K562 (cell line): ENCODE data around the gene RAB6B. TPM values are rescaled to one million over a fixed set of nuclear protein-coding genes. Genes with fewer than 3 reads are reported as not detected.

Experiments
- ATAC-seq: fragments of 200-7000 bp; cut with Tn5 transposase; 3 replicates; pipeline ENCODE4 v1.9.1; 2020; ENCODE audit warnings: moderate library complexity
- BruUV-seq: library from RNA; stranded (reverse); fragments of 400-500 nt; replicated peaks from 2 replicates; lab custom pipeline; 2021; lab: Mats Ljungman, UMichigan
- CTCF ChIA-PET: fragments of 300-600 bp; formaldehyde crosslinking; extraction: SDS; loops from one replicate; lab custom pipeline; 2021; ENCODE audit warnings: low intra/inter-chr PET ratio; lab: Yijun Ruan, JAX
- POLR2A ChIA-PET: fragments of 300-600, 350-650 bp; sonication (Branson Sonifier 250); formaldehyde crosslinking; extraction: SDS; loops from one replicate; lab custom pipeline; 2021; ENCODE audit warnings: antibody characterized with exemption, inconsistent platforms; lab: Yijun Ruan, JAX
- DNase-seq, 4 experiments: peaks; one replicate each; pipeline versions ENCODE4 v3.0.0 to v3.0.0-alpha.2; 2011 to 2018; ENCODE audit warnings: low spot score in 3 of 4, mixed read lengths in 3 of 4; ENCODE audit errors: extremely low read depth in 1 of 4
- FAIRE-seq: peaks from 2 replicates; lab custom pipeline; 2011; peaks lifted over from hg19 to GRCh38; lab: Jason Lieb, UNC
- H2AFZ ChIP-seq: 2 replicates; pipeline ENCODE4 v1.6.0; 2011; ENCODE audit warnings: low read depth, low read length, control low read depth, inconsistent platforms
- H3K27ac ChIP-seq: fragments of 200-600 bp; 3 replicates; pipeline ENCODE4 v1.8.0; 2011; ENCODE audit warnings: low read depth, mild to moderate bottlenecking, control low read depth, inconsistent platforms, low read length, moderate library complexity, mixed read lengths; ENCODE audit errors: extremely low read depth
- H3K27me3 ChIP-seq, 2 experiments: fragments of 300-600 bp in 1 of 2; 2 replicates in 1 of 2; 3 replicates in 1 of 2; pipeline versions ENCODE4 v1.6.0 to v1.8.0; 2011; ENCODE audit warnings: inconsistent platforms in 2 of 2, low read length in 2 of 2, mild to moderate bottlenecking in 1 of 2, mixed read lengths in 1 of 2, moderate library complexity in 1 of 2; ENCODE audit not compliant: control insufficient read depth in 2 of 2, insufficient read depth in 2 of 2
- H3K36me3 ChIP-seq: fragments of 300-600 bp; 3 replicates; pipeline ENCODE4 v1.8.0; 2011; ENCODE audit warnings: mild to moderate bottlenecking, low read length, inconsistent platforms; ENCODE audit not compliant: control insufficient read depth, insufficient read depth
- H3K4me1 ChIP-seq, 2 experiments: fragments of 200-600 bp in 1 of 2; replicated peaks in 1 of 2; 2 replicates in 1 of 2; 3 replicates in 1 of 2; pipeline versions ENCODE4 v1.5.1 to v1.8.0; 2011; ENCODE audit warnings: inconsistent platforms in 2 of 2, low read length in 2 of 2, mild to moderate bottlenecking in 1 of 2, mixed read lengths in 1 of 2, moderate library complexity in 1 of 2; ENCODE audit not compliant: control insufficient read depth in 2 of 2, insufficient read depth in 2 of 2
- H3K4me2 ChIP-seq: 2 replicates; pipeline ENCODE4 v1.6.1; 2011; ENCODE audit warnings: low read length, control low read depth, inconsistent platforms, mixed read lengths; ENCODE audit not compliant: insufficient read depth
- H3K4me3 ChIP-seq: fragments of 200-600 bp; sonication (generic), shearing (Covaris generic); 2 replicates; pipeline ENCODE4 v1.5.1; 2016; ENCODE audit warnings: control low read depth, inconsistent platforms
- H3K79me2 ChIP-seq: fragments of 200-600 bp; 3 replicates; pipeline ENCODE4 v1.8.0; 2011; ENCODE audit warnings: low read length, inconsistent platforms; ENCODE audit not compliant: control insufficient read depth, insufficient read depth
- H3K9ac ChIP-seq, 2 experiments: 2 replicates each; pipeline versions ENCODE4 v1.6.0 to v1.6.1; 2011; ENCODE audit warnings: low read depth in 2 of 2, low read length in 2 of 2, control low read depth in 1 of 2, inconsistent platforms in 1 of 2, mild to moderate bottlenecking in 1 of 2, mixed read lengths in 1 of 2; ENCODE audit not compliant: insufficient read depth in 1 of 2
- H3K9me1 ChIP-seq: one replicate; pipeline ENCODE4 v1.6.0; 2011; ENCODE audit warnings: inconsistent platforms, mild to moderate bottlenecking, low read length, moderate library complexity; ENCODE audit not compliant: control insufficient read depth, insufficient read depth
- H3K9me3 ChIP-seq: replicated peaks from 2 replicates; pipeline ENCODE4 v1.5.1; 2011; ENCODE audit warnings: low read depth, low read length, inconsistent platforms; ENCODE audit not compliant: control insufficient read depth, insufficient read depth
- H4K20me1 ChIP-seq: replicated peaks from 2 replicates; pipeline ENCODE4 v1.6.1; 2011; ENCODE audit warnings: low read length, inconsistent platforms, mixed read lengths; ENCODE audit not compliant: control insufficient read depth, insufficient read depth
- GABPB2 ChIP-seq: fragments of 250-450 bp; sonication (Bioruptor Pico); conservative IDR thresholded peaks from 2 replicates; pipeline ENCODE4 v1.5.1; 2021; ENCODE audit warnings: mild to moderate bottlenecking
- SIN3B ChIP-seq: fragments of 450-650 bp; IDR thresholded peaks from 2 replicates; pipeline ENCODE4 v1.6.1; 2017; ENCODE audit warnings: low read depth, mild to moderate bottlenecking, moderate library complexity
- ZFX ChIP-seq: sonication (generic); formaldehyde crosslinking; IDR thresholded peaks from 2 replicates; pipeline ENCODE4 v1.8.0; 2022; ENCODE audit warnings: mild to moderate bottlenecking, missing genetic modification reagents, moderate library complexity
- ZNF133 ChIP-seq: fragments of 250-450 bp; sonication (Bioruptor Pico); IDR thresholded peaks from 2 replicates; pipeline ENCODE4 v1.4.0; 2020; ENCODE audit warnings: mild to moderate bottlenecking
- WGBS: fragments of 100-300 bp; shearing (Covaris generic); methylation state at CpG from one replicate; pipeline ENCODE4 v1.1.6; 2016; ENCODE audit warnings: low coverage, mixed read lengths; ENCODE audit not compliant: insufficient coverage; ENCODE audit errors: missing lambda C conversion rate; 5-methylcytosine and 5-hydroxymethylcytosine counted together
- in situ Hi-C: fragments of 300-500 bp; cut with MboI; formaldehyde crosslinking; loops from 4 replicates; pipeline ENCODE4 v1.15.0; 2018; ENCODE audit warnings: inconsistent platforms, mixed read lengths
- intact Hi-C: fragments of 100-400 bp; cut with micrococcal nuclease; formaldehyde crosslinking; loops from 2 replicates; pipeline ENCODE4 v1.14.2; 2022
- polyA plus RNA-seq, 8 experiments: library from polyadenylated mRNA; depleted of rRNA in 4 of 8; stranded (reverse) in 5 of 8; unstranded in 3 of 8; fragments of >200 nt; fragmentation: Nextera tagmentation in 2 of 8; fragmentation: Illumina TruSeq in 1 of 8; extraction: Ambion mirVana in 2 of 8; extraction: Trizol in 1 of 8; gene quantifications; 2 replicates each; pipeline versions ENCODE4 v1.2.1 to v1.2.3, GENCODE V29; 2011 to 2014; ENCODE audit warnings: inconsistent platforms in 1 of 8, missing spikeins in 1 of 8
- total RNA-seq, 7 experiments: library from RNA; depleted of rRNA in 6 of 7; stranded (reverse); fragments of >200 nt in 6 of 7; fragmentation: Illumina TruSeq in 2 of 7; extraction: Trizol in 2 of 7; gene quantifications; 2 replicates each; pipeline versions ENCODE4 v1.2.1 to v1.2.3, GENCODE V29; 2011 to 2021; ENCODE audit warnings: low replicate concordance in 1 of 7

RAB6B gene
- total and polyA plus RNA-seq, 9 of the 15 experiments (the other 6 are each of a cell fraction or from before 2014, with no cell fraction given): 0.60 to 18.1 (median 1.5) TPM

DNA sequence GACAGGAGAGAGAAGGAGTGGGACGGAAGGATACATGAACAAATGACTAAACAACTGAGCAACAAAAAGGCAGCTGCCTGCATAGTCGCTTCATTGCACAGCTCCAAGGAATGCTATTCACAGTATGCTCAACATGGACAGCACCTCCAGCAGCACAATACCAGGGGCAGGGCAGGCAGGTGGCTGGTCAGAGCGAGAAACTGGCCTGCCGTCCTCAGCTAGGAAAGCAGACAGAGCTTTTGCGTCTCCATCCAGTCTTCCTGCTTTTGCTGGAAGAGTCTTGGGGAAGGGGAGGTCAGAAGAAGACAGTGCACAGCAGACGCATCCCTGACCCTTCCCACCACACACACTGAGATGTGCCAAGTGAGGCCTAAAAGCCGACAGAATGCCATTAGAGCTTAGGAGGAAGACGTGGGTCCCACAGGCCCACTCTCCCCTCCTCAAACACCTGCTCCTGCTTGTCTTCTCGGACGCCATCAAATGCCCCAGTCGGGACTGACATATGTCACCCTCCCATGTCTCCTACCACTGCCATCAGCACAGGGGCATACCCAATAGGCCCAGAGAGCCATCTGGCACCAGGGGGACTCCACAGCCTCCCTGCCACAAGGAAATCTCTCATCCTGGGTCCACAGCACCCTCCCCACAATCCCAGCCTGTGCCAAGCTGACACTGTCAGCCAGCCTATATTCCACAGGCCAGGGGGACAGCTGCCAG lies 3.9 kb downstream of the RAB6B start:
- no TSS peak for BruUV-seq
- H3K9ac ChIP-seq: no peak overlapping the region
- DNase-seq: no peak
- ChIA-PET CTCF (no interaction called here), POLR2A (interaction anchor here (0.7 kb wide), 1 partner anchor 23 kb away, joined by 3 read pairs; no protein-coding TSS in a partner anchor)
- no peaks in the 10 kb centered on the region for H3K9me3 ChIP-seq
- no peak for ATAC-seq
- 0 out of 5 replicates have a peak, but pooled peaks cover 0 to 6% of the 10 kb centered on the region in 2 experiments for H3K27me3 ChIP-seq
- H3K79me2 ChIP-seq: peaks cover 18% of the 10 kb centered on the region
- no peaks in the 10 kb centered on the region for H3K36me3 ChIP-seq
- FAIRE-seq: no peak
- H3K4me1 ChIP-seq: peaks cover 26 to 41% of the 10 kb centered on the region in 2 experiments; a peak in 4 of 5 replicates
- in situ Hi-C loops (no loop called here), intact Hi-C loops (loop anchor here (2.0 kb wide), 1 partner anchor 41 kb away; no protein-coding TSS in a partner anchor)
- H3K27ac ChIP-seq: no peak overlapping the region
- H2AFZ ChIP-seq: no peak overlapping the region
- H3K4me2 ChIP-seq: no peak overlapping the region
- H3K4me3 ChIP-seq: no peak overlapping the region
- TF ChIP-seq SIN3B (no peak), ZFX (CRISPR knock-in tag) (no peak), GABPB2 (no peak), ZNF133 (CRISPR knock-in tag) (no peak)
- 70% methylated on average over 7 of the region's 11 CpGs for WGBS
- no peaks in the 10 kb centered on the region for H3K9me1 ChIP-seq
- H4K20me1 ChIP-seq: 0 out of 2 replicates have a peak, but pooled peaks cover 3% of the 10 kb centered on the region
